B cell (primary cell): ENCODE data around the gene JMJD8. TPM values are rescaled to one million over a fixed set of nuclear protein-coding genes. Genes with fewer than 3 reads are reported as not detected.

ENCODE experiments used
- ATAC-seq: fragments of 200-7000 bp; cut with Tn5 transposase; one replicate; pipeline ENCODE4 v1.10.0; 2021; ENCODE audit warnings: low read depth, mild to moderate bottlenecking, moderate number of reproducible peaks, moderate library complexity
- CTCF ChIA-PET: fragments of 350-600 bp; sonication (Branson Sonifier 250); formaldehyde crosslinking; loops from one replicate; lab custom pipeline; 2021; ENCODE audit warnings: antibody characterized with exemption, inconsistent platforms; lab: Charles Lee
- POLR2A ChIA-PET: fragments of 350-600 bp; sonication (Branson Sonifier 250); formaldehyde crosslinking; loops from one replicate; lab custom pipeline; 2021; ENCODE audit warnings: antibody characterized with exemption; lab: Charles Lee
- DNase-seq: peaks from one replicate; pipeline ENCODE4 v3.0.0; 2013
- H2AFZ ChIP-seq: 2 replicates; pipeline ENCODE4 v1.6.1; 2012; ENCODE audit warnings: mild to moderate bottlenecking, low read depth, low read length; ENCODE audit not compliant: insufficient read depth, poor library complexity, severe bottlenecking
- H3K27ac ChIP-seq, 2 donors: 1 replicate in 1 of 2; 2 replicates in 1 of 2; pipeline ENCODE4 v1.5.1; 2012 to 2013; ENCODE audit warnings: low read length in 2 of 2, mild to moderate bottlenecking in 2 of 2, moderate library complexity in 1 of 2
- H3K27me3 ChIP-seq, 4 experiments: fragments of 200-600 bp in 1 of 4; sonication (generic) in 1 of 4; replicated peaks in 1 of 4; 1 replicate in 2 of 4; 2 replicates in 2 of 4; pipeline versions ENCODE4 v1.6.1 to v1.7.0; 2013 to 2016; ENCODE audit warnings: low read length in 3 of 4, mild to moderate bottlenecking in 2 of 4, mixed read lengths in 1 of 4, moderate library complexity in 1 of 4; ENCODE audit not compliant: insufficient read depth in 4 of 4, control insufficient read depth in 3 of 4; ENCODE audit errors: control extremely low read depth in 1 of 4
- H3K36me3 ChIP-seq, 2 experiments: replicated peaks in 1 of 2; 1 replicate in 1 of 2; 2 replicates in 1 of 2; pipeline versions ENCODE4 v1.6.1 to v1.7.1; 2013; ENCODE audit warnings: low read length in 1 of 2; ENCODE audit not compliant: insufficient read depth in 2 of 2, control insufficient read depth in 1 of 2; ENCODE audit errors: control extremely low read depth in 1 of 2, extremely low read depth in 1 of 2
- H3K4me1 ChIP-seq, 2 donors: fragments of 200-600 bp in 1 of 2; sonication (generic) in 1 of 2; 1 replicate in 1 of 2; 2 replicates in 1 of 2; pipeline versions ENCODE4 v1.5.1 to v1.6.1; 2013 to 2017; ENCODE audit warnings: low read length in 2 of 2; ENCODE audit not compliant: control insufficient read depth in 2 of 2, insufficient read depth in 2 of 2
- H3K4me2 ChIP-seq: replicated peaks from 2 replicates; pipeline ENCODE3; 2012; ENCODE audit warnings: mild to moderate bottlenecking, low read depth, low read length; ENCODE audit not compliant: poor library complexity, severe bottlenecking
- H3K4me3 ChIP-seq, 5 experiments: fragments of 200-600 bp in 1 of 5; sonication (generic) in 1 of 5; 1 replicate in 3 of 5; 2 replicates in 2 of 5; pipeline versions ENCODE4 v1.5.1 to v1.7.0; 2011 to 2016; ENCODE audit warnings: low read length in 4 of 5, mild to moderate bottlenecking in 4 of 5, low read depth in 2 of 5, control low read depth in 1 of 5, moderate library complexity in 1 of 5; ENCODE audit not compliant: insufficient read depth in 1 of 5; ENCODE audit errors: control extremely low read depth in 1 of 5, extremely low read depth in 1 of 5
- H3K79me2 ChIP-seq: fragments of 200-600 bp; sonication (generic); one replicate; pipeline ENCODE4 v1.6.0; 2016; ENCODE audit warnings: low read length; ENCODE audit not compliant: control insufficient read depth, insufficient read depth
- H3K9ac ChIP-seq: fragments of 200-600 bp; sonication (generic); 2 replicates; pipeline ENCODE4 v1.6.1; 2017; ENCODE audit warnings: mild to moderate bottlenecking, low read length, moderate library complexity
- H3K9me3 ChIP-seq, 3 donors: one replicate each; pipeline versions ENCODE4 v1.6.1 to v1.7.1; 2013; ENCODE audit warnings: low read length in 2 of 3; ENCODE audit not compliant: control insufficient read depth in 2 of 3, insufficient read depth in 1 of 3; ENCODE audit errors: control extremely low read depth in 1 of 3
- H4K20me1 ChIP-seq: 2 replicates; pipeline ENCODE4 v1.6.0; 2012; ENCODE audit warnings: mild to moderate bottlenecking, low read length; ENCODE audit not compliant: insufficient read depth, control insufficient read depth, poor library complexity, severe bottlenecking
- H3K27ac Mint-ChIP-seq: one replicate; pipeline ENCODE4 v1.8.0; 2021; ENCODE audit warnings: mixed read lengths
- H3K27me3 Mint-ChIP-seq: one replicate; pipeline ENCODE4 v1.8.0; 2021; ENCODE audit warnings: mixed read lengths
- H3K4me1 Mint-ChIP-seq: one replicate; pipeline ENCODE4 v1.8.0; 2021; ENCODE audit warnings: mixed read lengths
- H3K4me3 Mint-ChIP-seq: one replicate; pipeline ENCODE4 v1.8.0; 2021; ENCODE audit warnings: mixed read lengths
- H3K9me3 Mint-ChIP-seq: one replicate; pipeline ENCODE4 v1.8.0; 2022; ENCODE audit warnings: mixed read lengths; ENCODE audit not compliant: insufficient read depth
- CTCF ChIP-seq: fragments of 200-600 bp; IDR thresholded peaks from one replicate; pipeline ENCODE4 v1.8.0; 2022; ENCODE audit warnings: antibody characterized with exemption, mild to moderate bottlenecking
- EZH2 ChIP-seq: IDR thresholded peaks from 2 replicates; pipeline ENCODE4 v1.6.1; 2012; ENCODE audit warnings: borderline replicate concordance, low read depth, mild to moderate bottlenecking, moderate library complexity, low read length; ENCODE audit not compliant: insufficient read depth, poor library complexity, severe bottlenecking
- WGBS: methylation state at CpG from one replicate; pipeline ENCODE4 v1.1.5; 2013; ENCODE audit warnings: missing lambda C conversion rate; ENCODE audit not compliant: insufficient coverage; 5-methylcytosine and 5-hydroxymethylcytosine counted together
- intact Hi-C: fragments of 100-400 bp; cut with micrococcal nuclease; formaldehyde crosslinking; loops from one replicate; pipeline ENCODE4 v1.10.0; 2022
- polyA plus RNA-seq: library from polyadenylated mRNA; depleted of rRNA; stranded (reverse); fragments of >200 nt; gene quantifications from 2 replicates; pipeline ENCODE4 v1.2.3, GENCODE V29; 2012
- total RNA-seq, 2 donors: library from RNA; stranded (reverse); fragments of 120-200 nt in 1 of 2; gene quantifications; 1 replicate in 1 of 2; 2 replicates in 1 of 2; pipeline versions ENCODE4 v1.2.3 to v1.2.4, GENCODE V29; 2013 to 2022

The JMJD8 gene
- total and polyA plus RNA-seq, 2 donors (not counting 1 experiment from before 2014, with no cell fraction given): 46.3 to 69.3 TPM

GRCh38 chr16:698911-699671 is 15.0 kb upstream of the JMJD8 start:
- Histone ChIP-seq H4K20me1 (no peaks in the 10 kb centered on the region), H3K36me3 (no peaks in the 10 kb centered on the region), H3K79me2 (no peaks in the 10 kb centered on the region), H3K9me3 (peaks cover 0 to 35% (median 0%) of the 10 kb centered on the region in 3 donors), H2AFZ (no peak overlapping the region), H3K4me2 (no peak overlapping the region), H3K27me3 (peaks cover 0 to 77% (median 33%) of the 10 kb centered on the region in 4 experiments), H3K27ac (no peak overlapping the region), H3K4me1 (peaks cover 32 to 35% of the 10 kb centered on the region in 2 donors), H3K9ac (no peak overlapping the region), H3K4me3 (no peak overlapping the region)
- H3K27me3 Mint-ChIP-seq: peaks cover 33% of the 10 kb centered on the region
- peaks cover 9% of the 10 kb centered on the region for H3K4me1 Mint-ChIP-seq
- ATAC-seq (no peak), DNase-seq (no peak)
- H3K27ac Mint-ChIP-seq: no peak overlapping the region
- WGBS: 75% methylated on average over 15 of the region's 19 CpGs
- intact Hi-C loops: no loop called here
- no peaks in the 10 kb centered on the region for H3K9me3 Mint-ChIP-seq
- POLR2A ChIA-PET: interaction anchor here (0.7 kb wide), 2 partner anchors 12 to 27 kb away, joined by 7 to 8 read pairs; partner anchors contain the start of gene CCDC78
- TF ChIP-seq EZH2 (no peak), CTCF (no peak)
- CTCF ChIA-PET: no interaction called here
- no peak overlapping the region for H3K4me3 Mint-ChIP-seq
